Skeletal muscle tissue (tissue), 4 donors: ENCODE measurements around the gene KDM4B. TPM values are rescaled to one million over a fixed set of nuclear protein-coding genes. Genes with fewer than 3 reads are reported as not detected.

Experiments used
- H3K27ac ChIP-seq: one replicate; pipeline ENCODE4 v1.7.0; 2013; ENCODE audit warnings: mild to moderate bottlenecking, low read depth, low read length, inconsistent platforms
- H3K27me3 ChIP-seq, 3 donors: one replicate each; pipeline ENCODE4 v1.7.0; 2013; ENCODE audit warnings: low read length in 3 of 3; ENCODE audit not compliant: control insufficient read depth in 3 of 3, insufficient read depth in 3 of 3
- H3K36me3 ChIP-seq, 3 donors: one replicate each; pipeline ENCODE4 v1.7.0; 2013; ENCODE audit warnings: low read length in 3 of 3; ENCODE audit not compliant: control insufficient read depth in 3 of 3, insufficient read depth in 3 of 3
- H3K4me1 ChIP-seq, 3 donors: one replicate each; pipeline ENCODE4 v1.7.0; 2013; ENCODE audit warnings: low read length in 3 of 3, mild to moderate bottlenecking in 3 of 3; ENCODE audit not compliant: control insufficient read depth in 3 of 3, insufficient read depth in 3 of 3
- H3K4me3 ChIP-seq, 3 donors: one replicate each; pipeline ENCODE4 v1.7.0; 2013; ENCODE audit warnings: low read length in 3 of 3
- H3K9ac ChIP-seq, 3 donors: one replicate each; pipeline ENCODE4 v1.7.0; 2013; ENCODE audit warnings: low read length in 3 of 3, mild to moderate bottlenecking in 3 of 3, moderate library complexity in 2 of 3, low read depth in 1 of 3
- H3K9me3 ChIP-seq, 3 donors: one replicate each; pipeline ENCODE4 v1.7.0; 2013; ENCODE audit warnings: low read length in 3 of 3; ENCODE audit not compliant: control insufficient read depth in 3 of 3
- total RNA-seq: library from RNA; depleted of rRNA; stranded (reverse); fragments of >200 nt; gene quantifications from one replicate; pipeline ENCODE4 v1.2.3, GENCODE V29; 2014
- donor health status: Osteomylitis.

Gene KDM4B
- total RNA-seq, 1 donor from 2014 or later = 11.5 TPM

DNA sequence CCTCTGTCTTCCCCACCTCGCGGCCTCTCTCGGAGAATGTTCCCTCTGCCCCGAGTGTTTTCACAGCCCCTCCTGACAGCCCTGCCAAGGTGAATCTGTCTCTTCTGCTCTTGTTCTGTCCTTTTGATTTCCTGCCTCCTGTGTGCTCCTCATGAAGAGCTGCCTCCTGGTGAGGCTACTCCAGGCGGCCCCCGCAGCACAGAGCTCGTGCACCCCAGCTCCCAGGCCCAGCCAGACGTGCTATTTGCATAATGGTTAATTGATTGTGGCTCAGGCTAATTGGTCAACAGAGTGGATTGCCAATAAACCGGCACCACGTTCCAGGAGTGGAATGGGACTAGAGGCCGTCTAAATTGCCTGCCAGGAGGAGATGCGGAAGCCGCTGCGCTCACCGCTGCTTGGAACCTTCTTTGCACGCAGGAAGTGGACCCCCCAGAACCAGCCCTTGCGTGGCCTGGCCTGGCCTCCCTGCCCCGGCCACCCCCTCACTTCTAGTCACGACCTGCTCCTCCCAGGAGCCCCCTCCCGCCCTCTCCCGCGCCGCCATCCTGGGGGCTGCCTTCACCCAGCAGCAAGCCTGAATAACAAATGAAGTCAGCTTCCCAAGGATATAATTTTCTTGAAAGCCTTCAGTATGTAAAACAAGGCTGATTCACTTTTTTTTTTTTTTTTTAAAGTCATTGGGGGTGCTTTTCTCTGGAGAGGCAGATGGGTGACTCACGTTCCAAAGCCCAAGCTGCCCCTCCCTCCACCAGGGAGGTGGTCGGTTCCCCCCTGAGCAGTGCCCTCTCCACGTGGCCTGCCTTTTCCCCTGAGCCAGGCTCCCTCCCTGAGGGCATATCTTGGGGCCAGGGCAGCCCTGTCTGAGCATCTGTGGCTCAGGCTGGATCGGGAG, 144.0 kb downstream of the KDM4B start:
- no peaks in the 10 kb centered on the region for H3K27me3 ChIP-seq
- H3K36me3 ChIP-seq = peaks cover 27 to 29% (median 28%) of the 10 kb centered on the region in 3 donors
- H3K9me3 ChIP-seq = no peaks in the 10 kb centered on the region
- no peak overlapping the region for H3K4me3 ChIP-seq
- no peak overlapping the region for H3K9ac ChIP-seq
- H3K4me1 ChIP-seq = no peaks in the 10 kb centered on the region
- no peak overlapping the region for H3K27ac ChIP-seq

DNA sequence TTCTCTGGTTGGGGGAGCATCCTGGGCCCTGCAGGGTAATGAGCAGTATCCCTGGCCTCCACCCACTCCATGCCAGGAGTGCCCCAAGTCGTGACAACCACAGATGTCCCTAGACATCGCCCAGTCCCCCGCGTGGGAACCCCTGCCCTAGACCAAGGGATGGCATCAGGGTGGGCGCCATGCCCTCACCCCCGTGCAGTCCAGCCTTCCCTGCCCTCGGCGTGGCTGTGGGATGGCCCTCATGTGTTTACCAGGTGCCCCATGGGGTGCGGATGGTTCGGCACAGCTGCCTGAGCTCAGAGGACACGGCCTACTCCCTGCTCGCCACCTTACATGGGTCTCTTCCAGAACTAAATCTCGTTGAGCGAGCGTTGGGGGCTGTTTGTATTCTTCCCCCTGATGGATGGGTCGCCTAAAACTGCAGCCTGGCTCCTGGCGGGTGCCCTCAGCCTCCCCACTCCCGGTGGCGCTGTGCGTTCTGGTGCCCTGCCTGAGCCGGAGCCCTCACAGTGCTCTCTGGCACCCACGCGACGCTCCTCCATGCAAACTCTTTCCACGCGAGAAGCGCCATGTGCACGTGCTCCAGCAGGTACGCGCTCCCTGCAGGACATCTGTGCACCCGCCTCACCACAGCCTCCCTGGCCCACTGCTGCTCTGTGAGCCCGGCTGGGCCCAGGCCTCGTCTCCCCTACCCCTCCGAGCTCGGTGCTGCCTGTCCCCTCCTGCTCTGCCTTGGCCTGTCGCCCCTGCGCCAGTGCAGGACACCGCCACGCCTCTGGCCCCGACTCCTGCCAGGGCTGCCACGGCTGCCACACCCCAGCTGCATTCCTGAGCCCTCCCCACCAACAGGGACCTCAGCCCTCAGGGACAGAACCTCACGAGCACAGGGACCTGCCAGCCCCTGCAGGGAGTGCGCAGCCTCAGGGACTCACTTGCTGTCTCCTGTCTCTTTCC, 145.0 kb downstream of the KDM4B start:
- Histone ChIP-seq H3K4me3 (no peak overlapping the region), H3K9ac (peak overlapping the region in 1 of 3 donors; percentile 25), H3K27ac (no peak overlapping the region), H3K36me3 (peaks cover 27 to 29% (median 28%) of the 10 kb centered on the region in 3 donors), H3K27me3 (no peaks in the 10 kb centered on the region), H3K9me3 (no peaks in the 10 kb centered on the region), H3K4me1 (no peaks in the 10 kb centered on the region)

DNA sequence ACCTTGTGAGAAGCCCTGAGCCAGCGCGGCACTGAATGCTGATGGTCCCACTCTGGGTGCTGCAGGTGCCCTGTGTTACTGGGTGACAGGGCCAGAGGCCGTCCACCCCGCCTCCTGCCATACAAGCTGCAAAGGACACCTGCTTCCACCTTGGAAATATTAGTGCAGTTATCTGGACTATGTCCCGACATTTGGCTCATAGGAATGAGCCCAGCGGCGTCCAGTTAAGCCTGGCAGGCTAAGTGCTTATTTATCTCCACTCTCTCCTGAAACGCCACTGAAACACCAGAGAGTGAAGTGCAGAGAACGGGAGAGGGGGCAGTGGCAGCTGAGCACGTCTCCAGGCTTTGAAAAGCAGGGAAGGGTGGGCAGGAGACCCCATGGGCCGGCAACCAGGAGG, 145.8 kb downstream of the KDM4B start:
- Histone ChIP-seq H3K36me3 (peaks cover 27 to 29% (median 29%) of the 10 kb centered on the region in 3 donors), H3K4me1 (no peaks in the 10 kb centered on the region), H3K9ac (no peak overlapping the region), H3K27ac (no peak overlapping the region), H3K9me3 (no peaks in the 10 kb centered on the region), H3K4me3 (no peak overlapping the region), H3K27me3 (no peaks in the 10 kb centered on the region)

DNA sequence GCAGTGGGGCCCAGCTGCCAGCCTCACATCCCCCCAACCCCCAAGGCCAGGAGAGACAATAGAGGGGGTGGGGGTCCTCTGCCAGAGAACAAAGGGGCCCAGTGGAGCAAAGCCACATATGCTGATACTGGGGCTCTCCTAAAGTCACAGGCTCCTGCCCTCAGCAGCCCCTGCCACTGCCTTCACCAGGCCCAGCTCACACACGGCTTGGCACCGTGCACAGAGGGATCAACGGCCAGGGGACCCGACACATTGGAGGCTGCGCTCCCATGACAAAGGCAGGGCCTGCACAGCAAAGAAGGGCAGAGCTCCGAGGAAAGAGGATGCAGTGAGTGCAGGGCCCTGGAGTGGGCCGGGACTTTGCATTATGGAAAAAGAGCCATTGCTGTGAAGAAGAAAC, 146.4 kb downstream of the KDM4B start:
- no peak overlapping the region for H3K27ac ChIP-seq
- no peak overlapping the region for H3K9ac ChIP-seq
- no peaks in the 10 kb centered on the region for H3K9me3 ChIP-seq
- H3K4me3 ChIP-seq = no peak overlapping the region
- H3K4me1 ChIP-seq = no peaks in the 10 kb centered on the region
- H3K27me3 ChIP-seq = no peaks in the 10 kb centered on the region
- H3K36me3 ChIP-seq = peaks cover 27 to 30% (median 29%) of the 10 kb centered on the region in 3 donors

DNA sequence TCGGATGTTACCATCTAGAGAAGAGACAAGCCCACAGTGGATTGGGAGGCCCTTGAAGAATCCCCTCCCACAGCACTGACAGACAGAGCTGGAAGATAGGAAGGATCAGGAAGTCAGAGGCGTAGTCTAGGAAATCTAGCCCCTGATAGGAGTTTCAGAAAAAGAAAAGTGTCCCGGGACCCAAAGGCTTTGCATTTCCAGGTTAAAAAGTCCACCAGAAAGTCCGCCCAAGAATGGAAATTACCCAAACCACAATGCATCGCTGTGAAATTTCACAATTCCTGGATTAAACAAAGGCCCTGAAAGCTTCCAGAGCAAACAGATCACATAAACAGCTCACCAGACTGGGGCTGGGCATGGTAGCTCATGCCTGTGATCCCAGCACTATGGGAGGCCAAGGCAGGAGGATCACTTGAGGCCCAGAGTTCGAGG, 146.9 kb downstream of the KDM4B start:
- Histone ChIP-seq H3K4me1 (no peaks in the 10 kb centered on the region), H3K36me3 (peaks cover 27 to 30% (median 29%) of the 10 kb centered on the region in 3 donors)

DNA sequence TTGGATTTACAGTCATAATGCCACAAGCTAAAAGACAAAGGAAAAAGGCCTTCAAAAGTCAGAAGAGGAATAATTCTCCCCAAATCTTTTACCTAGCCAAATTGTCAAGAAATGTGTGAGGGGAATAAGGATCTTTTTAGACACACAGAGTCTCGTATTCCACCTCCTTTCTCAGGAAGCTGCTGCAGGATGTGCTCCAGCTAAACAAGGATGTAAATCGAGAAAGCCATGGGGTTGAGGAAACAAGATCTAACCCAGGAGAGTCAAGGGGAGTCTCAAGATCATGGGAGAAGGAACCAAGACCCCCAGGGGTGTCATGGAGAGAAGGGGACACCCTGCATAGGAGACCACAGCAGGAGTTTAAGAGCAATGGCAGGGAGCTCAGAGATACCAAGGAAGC, 147.4 kb downstream of the KDM4B start:
- Histone ChIP-seq H3K9ac (no peak overlapping the region), H3K4me1 (no peaks in the 10 kb centered on the region), H3K9me3 (no peaks in the 10 kb centered on the region), H3K27ac (no peak overlapping the region), H3K4me3 (no peak overlapping the region), H3K36me3 (peaks cover 25 to 33% (median 28%) of the 10 kb centered on the region in 3 donors), H3K27me3 (no peaks in the 10 kb centered on the region)

More for the DNA sequence above, 146.9 kb downstream of the KDM4B start:
- H3K27ac ChIP-seq = no peak overlapping the region
- H3K9me3 ChIP-seq = no peaks in the 10 kb centered on the region
- H3K9ac ChIP-seq = no peak overlapping the region
- H3K27me3 ChIP-seq = no peaks in the 10 kb centered on the region
- H3K4me3 ChIP-seq = no peak overlapping the region

DNA sequence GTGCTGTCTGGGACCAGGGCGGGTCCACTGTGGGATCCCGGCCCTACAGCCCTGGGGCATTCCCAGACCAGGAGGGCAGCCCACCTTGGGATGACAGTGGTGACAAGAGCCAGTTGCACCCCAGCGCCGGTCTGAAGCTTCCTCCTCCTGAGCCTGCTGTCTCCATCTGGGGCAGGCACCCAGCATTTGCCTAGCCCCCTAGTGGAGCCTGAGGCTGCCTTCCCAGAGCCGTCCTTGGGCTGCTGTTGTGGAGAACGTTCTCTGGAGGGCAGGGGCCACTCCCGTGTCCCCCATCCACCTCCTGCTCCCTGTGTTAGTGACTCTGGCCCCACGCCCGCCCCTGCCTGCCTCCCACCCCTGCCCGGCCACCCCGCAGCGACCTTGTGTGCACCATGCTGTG, 148.5 kb downstream of the KDM4B start:
- Histone ChIP-seq H3K4me1 (no peaks in the 10 kb centered on the region), H3K27ac (no peak overlapping the region), H3K4me3 (no peak overlapping the region), H3K9ac (no peak overlapping the region), H3K27me3 (no peaks in the 10 kb centered on the region), H3K36me3 (peaks cover 16 to 27% (median 26%) of the 10 kb centered on the region in 3 donors), H3K9me3 (no peaks in the 10 kb centered on the region)

DNA sequence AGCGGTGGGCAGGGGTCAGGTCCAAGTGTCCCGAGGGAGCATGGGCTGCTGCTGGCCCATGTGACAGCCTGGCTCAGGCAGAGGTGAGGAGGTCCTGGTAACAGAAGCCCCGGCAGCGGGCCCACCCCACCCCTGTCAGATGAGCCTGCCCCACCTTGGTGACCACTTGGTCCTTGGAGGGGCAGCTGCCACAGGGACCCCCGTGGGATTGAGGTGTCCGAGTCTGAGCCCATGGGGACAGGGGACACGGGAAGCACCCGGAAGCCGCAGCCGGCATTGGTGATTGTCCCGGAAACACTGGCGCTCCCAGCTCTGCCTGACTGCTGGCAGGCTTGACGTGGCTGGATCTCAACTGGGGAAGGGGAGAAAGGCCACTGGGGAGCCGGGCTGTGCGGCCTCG, 149.1 kb downstream of the KDM4B start:
- no peak overlapping the region for H3K9ac ChIP-seq
- no peaks in the 10 kb centered on the region for H3K9me3 ChIP-seq
- H3K27ac ChIP-seq = no peak overlapping the region
- no peak overlapping the region for H3K4me3 ChIP-seq
- peaks cover 17 to 29% (median 29%) of the 10 kb centered on the region in 3 donors for H3K36me3 ChIP-seq
- no peaks in the 10 kb centered on the region for H3K4me1 ChIP-seq
- H3K27me3 ChIP-seq = no peaks in the 10 kb centered on the region

DNA sequence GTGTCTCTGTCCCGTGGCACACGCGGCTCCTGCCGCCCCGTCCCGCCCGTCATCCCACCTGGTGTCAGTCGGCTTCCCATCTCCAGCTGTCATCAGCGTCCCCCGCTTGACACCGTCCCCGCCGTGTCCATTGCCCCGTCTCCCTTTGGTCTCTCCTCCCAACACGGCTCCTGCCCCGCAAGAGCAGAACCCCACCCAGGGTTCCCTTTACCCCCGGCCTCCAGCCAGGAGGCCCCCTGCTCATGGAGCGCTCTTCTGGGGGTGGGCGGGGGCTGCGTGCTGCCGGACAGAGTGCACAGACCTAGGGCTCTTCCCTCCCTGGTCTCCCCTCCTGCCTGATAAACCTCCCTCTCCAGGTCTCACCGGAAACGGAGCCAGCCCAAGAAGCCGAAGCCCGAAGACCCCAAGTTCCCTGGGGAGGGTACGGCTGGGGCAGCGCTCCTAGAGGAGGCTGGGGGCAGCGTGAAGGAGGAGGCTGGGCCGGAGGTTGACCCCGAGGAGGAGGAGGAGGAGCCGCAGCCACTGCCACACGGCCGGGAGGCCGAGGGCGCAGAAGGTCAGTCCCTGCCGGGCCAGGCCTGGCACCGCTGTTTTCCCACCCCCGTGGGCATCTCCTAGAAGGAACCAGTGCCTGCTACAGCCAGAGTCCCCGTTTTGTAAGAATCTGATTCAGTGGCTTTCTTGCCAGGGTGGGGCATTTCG, 150.5 kb downstream of the KDM4B start:
- no peak overlapping the region for H3K4me3 ChIP-seq
- peaks cover 9 to 26% (median 24%) of the 10 kb centered on the region in 3 donors for H3K36me3 ChIP-seq
- no peaks in the 10 kb centered on the region for H3K4me1 ChIP-seq
- no peaks in the 10 kb centered on the region for H3K27me3 ChIP-seq
- no peaks in the 10 kb centered on the region for H3K9me3 ChIP-seq
- H3K27ac ChIP-seq = no peak overlapping the region
- no peak overlapping the region for H3K9ac ChIP-seq
